ENCODE measurements around the gene MBD3L3.
"Not testable (repeated sequence)": the region's sequence is repeated elsewhere in the genome, so short reads cannot be mapped to it uniquely, and the experiment has no call there.

The MBD3L3 gene

GRCh38 chr19:7063339-7063738, 4.9 kb upstream of the MBD3L3 start:
- no peak for DNase-seq

GRCh38 chr19:7059977-7060376, 1.5 kb upstream of the MBD3L3 start:
- DNase-seq, result not testable (repeated sequence)

- not testable (repeated sequence) for DNase-seq
Observed at GRCh38 chr19:7056371-7056770, 2.1 kb downstream of the MBD3L3 start.

- not testable (repeated sequence) for DNase-seq
Observed at GRCh38 chr19:7055679-7056078, 2.8 kb downstream of the MBD3L3 start.

- not testable (repeated sequence) for DNase-seq
Observed at GRCh38 chr19:7054635-7055368, 3.7 kb downstream of the MBD3L3 start.

- DNase-seq, result not testable (repeated sequence)
Observed at GRCh38 chr19:7052896-7053295, 5.6 kb downstream of the MBD3L3 start.

- DNase-seq, result not testable (repeated sequence)
Observed at GRCh38 chr19:7051421-7051820, 7.1 kb downstream of the MBD3L3 start.

GRCh38 chr19:7049021-7049420, 9.5 kb downstream of the MBD3L3 start, which contains the start of gene MBD3L2:
MBD3L2 (plus strand) TSS chr19:7049321; CDS start chr19:7049374, 53 bp downstream.
- not testable (repeated sequence) for DNase-seq

GRCh38 chr19:7041563-7041962, 16.9 kb downstream of the MBD3L3 start:
- DNase-seq, result not testable (repeated sequence)

- DNase-seq, result not testable (repeated sequence)
Observed at GRCh38 chr19:7040079-7040478, 18.4 kb downstream of the MBD3L3 start, which contains the start of gene MBD3L4. MBD3L4 (minus strand) TSS chr19:7040179; CDS start chr19:7040144, 35 bp downstream.

GRCh38 chr19:7030278-7030677, 28.2 kb downstream of the MBD3L3 start, which contains the start of gene MBD3L5:
MBD3L5 (plus strand) TSS chr19:7030578; CDS start chr19:7030612, 34 bp downstream.
- DNase-seq, result not testable (repeated sequence)

- DNase-seq, result not testable (repeated sequence)
Observed at GRCh38 chr19:7028790-7029189, 29.7 kb downstream of the MBD3L3 start.

- not testable (repeated sequence) for DNase-seq
Observed at GRCh38 chr19:7021331-7021730, 37.1 kb downstream of the MBD3L3 start, which contains the start of gene MBD3L2B. MBD3L2B (minus strand) TSS chr19:7021431; CDS start chr19:7021397, 34 bp downstream.

GRCh38 chr19:7018828-7019227, 39.6 kb downstream of the MBD3L3 start:
- DNase-seq, result no peak

- DNase-seq, result no peak
Observed at GRCh38 chr19:7013678-7014077, 44.8 kb downstream of the MBD3L3 start.

- DNase-seq, result no peak
Observed at GRCh38 chr19:7010722-7011593, 47.5 kb downstream of the MBD3L3 start.

- no peak for DNase-seq
Observed at GRCh38 chr19:7007859-7008258, 50.6 kb downstream of the MBD3L3 start.

All from left hindlimb (tissue), 1 donor.